Effector CD4-positive, alpha-beta T cell (primary cell): ENCODE data around the gene KCNA2.
A peak's percentile ranks its signal among the peaks of the same experiment; 100 is the strongest.

ENCODE experiments used
- DNase-seq: peaks from one replicate; pipeline ENCODE4 v3.0.0-alpha.2; 2020

KCNA2 gene

DNA sequence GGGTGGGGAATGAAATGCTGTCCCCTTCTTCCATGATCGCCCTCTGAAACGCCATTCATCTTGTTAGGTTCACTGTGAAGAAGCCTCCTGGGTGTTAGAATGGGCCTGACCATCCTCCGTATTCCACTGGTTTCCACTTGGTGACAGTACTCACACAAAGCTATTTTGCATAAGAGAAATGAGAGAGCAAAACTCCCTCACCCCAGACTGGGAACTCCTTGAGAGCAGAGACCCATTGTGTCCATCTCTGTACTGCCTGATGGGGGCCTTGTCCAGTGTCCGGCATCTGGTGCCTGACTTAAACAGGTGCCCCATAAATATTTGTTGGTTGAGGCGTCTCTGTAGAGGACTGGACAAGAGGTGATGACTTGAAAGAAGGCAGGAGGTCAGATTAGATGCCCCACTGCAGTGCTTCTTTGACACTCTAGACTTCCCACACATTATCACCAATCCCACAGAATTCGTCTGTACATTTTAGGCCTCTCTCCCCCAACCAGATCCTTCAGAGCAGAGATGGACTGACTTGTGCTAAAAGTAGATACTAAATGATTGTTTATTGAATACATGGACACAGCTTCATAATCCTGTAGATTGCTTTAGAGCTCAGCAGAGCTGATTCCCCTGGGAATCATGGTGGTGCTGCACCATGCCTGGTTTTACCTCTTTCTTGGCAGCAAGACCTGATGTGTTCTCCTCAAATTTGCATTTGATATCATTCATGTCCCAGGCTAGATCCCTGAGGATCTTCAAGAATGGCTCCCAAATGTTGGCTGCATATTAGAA is 22.4 kb upstream of the KCNA2 start:
- no peak for DNase-seq

DNA sequence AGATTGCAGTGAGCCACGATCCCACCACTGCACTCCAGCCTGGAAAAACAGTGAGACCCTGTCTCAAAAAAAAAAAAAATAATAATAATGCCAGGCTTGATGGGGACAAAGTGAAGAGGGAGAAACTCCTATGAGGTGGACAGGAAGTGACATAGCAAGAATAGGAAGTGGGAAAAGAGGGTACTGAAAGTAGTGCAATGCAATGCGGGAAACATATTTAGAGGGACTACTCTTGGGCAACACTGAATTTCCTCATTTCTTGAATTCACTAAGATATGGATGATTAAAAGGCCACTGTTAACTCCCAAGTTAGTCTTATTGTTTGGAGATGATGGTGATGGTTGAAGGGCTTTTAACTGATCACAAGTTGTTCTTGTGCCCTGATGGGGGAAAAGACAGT is 21.6 kb upstream of the KCNA2 start:
- no peak for DNase-seq

DNA sequence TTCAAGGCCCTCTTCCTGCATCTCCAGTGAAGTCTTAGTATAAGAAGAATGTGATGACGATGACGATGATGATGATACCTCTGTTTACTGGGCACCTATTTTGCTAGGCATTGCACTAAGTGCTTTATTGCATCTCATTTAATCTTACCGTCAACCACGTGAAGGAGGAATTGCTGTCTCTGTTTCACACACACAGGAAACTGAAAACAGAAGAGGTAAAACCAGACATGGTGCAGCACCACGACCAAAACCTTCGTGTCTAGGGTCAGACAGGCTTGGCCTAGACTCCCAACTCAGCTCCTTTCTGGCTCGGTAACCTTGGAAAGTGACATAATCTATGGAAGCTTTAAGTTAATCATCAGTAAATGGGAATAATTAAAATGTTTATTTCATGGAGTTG is 20.7 kb upstream of the KCNA2 start:
- DNase-seq, result no peak

DNA sequence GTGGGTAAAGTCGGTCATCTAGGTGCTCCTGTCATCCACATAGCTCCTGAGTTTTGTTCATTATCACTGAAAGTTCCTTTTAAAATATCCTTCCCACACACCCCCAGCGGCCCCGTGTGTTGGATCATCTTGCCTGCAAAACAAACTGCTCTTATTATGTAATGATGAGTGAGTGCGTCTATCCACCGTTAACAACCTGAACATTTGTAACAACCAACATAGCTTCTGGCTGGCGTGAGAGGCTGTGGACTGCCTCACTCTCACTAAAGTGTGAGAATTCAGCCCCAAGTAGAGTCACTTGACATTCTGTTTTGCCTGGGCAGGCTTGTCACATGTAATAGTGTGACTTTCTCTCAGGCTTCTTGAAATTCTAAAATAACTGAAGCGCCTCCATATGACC is 14.5 kb upstream of the KCNA2 start:
- DNase-seq, result no peak

DNA sequence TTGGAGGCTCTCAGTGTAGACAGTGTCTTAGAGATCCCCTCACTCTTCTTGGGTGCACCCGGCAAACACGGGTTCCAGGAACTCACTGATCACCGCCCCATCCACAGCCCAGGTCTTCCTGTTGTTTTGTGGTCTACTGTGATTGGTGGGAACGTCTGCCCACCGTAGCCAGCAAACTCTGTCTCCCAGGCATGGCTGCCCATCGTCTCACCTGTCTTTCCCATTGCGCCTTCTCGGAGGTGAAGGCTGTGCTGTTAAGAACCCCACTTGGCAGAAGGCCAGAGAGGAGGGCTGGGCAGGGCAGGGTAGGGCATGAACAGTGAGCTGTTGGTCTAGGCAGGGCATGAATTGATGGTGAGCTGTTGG is 14.1 kb upstream of the KCNA2 start:
- no peak for DNase-seq

DNA sequence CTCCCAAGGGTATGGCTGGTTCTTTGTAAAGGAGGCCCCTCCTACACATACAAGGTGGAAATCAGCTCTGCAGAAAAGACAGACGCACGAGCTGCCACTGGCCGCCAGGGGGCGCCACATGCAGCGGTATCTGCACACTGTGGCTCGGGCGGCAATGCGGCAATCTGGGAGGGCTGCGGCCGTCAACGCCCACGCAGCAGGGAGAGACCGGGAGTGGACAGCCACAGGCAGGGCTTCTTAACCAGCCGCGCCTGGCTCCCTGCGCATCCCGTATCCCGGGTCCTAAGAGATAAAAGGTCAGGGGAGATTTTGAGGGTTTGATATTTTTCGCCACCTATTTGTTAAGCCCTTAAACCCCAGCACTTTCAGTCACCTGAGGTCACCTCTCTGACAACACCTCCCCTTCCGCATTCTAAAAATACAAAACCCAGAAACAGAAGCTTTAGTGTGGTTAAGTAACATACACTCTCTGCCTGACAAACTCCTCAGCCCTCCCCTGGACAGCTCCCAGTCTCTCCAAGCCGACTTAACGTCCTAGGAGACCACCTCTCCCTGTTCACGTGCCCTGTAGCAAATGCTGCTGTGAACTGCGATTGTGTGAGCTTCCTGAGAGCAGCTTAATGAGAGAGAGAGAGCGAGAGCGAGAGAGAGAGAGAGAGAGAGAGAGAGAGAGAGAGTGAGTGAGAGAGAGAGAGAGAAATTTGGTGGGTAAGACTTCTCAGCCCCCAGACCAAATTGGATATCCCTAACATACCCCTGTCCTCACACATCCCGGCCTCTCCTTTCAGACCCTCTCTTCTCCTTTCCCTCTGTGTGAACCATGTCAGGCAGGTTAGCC is 13.5 kb upstream of the KCNA2 start:
- peak; percentile 88 for DNase-seq

DNA sequence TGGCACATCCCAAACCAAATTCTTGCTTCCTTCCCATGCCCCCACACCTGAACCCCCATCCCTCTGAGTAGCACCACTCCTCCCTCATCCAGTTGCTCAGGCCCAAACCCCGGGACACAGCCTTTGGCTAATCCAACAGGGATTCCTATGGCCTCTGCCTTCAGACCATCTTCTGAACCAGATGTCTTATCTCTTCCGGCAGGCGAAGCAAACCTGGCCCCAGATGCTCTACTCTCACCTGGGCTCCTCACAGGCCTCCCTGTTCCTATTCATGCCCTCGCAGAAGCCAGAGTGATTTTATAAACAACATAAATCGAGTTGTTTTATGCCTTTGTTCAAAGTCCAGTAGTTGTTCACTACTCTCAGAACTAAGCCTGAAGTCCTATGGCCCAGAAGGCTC is 12.5 kb upstream of the KCNA2 start:
- DNase-seq, result no peak

DNA sequence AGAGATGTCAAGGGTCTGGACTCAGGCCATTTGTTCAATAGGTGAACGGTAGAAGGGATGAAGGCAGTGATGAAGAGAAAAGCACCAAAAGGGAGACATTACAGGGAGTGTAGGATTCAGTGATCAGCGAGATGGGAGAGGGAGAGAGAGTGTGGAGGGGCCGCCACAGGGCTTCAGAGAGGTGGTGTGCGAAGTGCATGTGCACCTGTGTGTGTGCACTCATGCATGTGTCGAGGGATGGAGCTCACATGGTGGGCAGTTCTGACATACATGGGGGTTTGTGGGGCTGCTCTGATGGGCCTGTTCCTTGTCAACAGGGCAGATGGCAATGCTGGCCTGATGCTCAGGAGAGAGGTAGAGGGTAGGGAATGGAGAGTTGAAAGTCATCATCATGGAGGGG is 11.4 kb upstream of the KCNA2 start:
- no peak for DNase-seq

DNA sequence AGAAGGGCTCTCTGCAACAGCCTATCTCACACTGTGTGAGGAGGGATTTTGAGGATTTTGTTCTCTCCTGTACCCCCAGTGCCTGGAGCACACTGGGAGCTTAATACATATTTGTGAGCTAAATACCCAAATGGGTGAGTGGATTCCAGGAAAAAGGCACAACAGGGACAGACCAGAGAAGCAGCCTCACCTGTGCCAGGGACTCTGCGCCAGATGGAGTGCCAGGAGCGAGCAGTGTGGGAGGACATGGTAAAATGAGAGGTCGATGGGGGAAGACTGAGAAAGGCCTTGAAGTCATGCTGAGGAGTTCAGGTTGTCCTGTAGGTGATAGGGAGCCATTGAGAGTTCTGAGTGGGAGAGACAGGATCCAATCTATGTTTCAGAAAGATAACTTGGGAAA is 11.0 kb upstream of the KCNA2 start:
- no peak for DNase-seq

DNA sequence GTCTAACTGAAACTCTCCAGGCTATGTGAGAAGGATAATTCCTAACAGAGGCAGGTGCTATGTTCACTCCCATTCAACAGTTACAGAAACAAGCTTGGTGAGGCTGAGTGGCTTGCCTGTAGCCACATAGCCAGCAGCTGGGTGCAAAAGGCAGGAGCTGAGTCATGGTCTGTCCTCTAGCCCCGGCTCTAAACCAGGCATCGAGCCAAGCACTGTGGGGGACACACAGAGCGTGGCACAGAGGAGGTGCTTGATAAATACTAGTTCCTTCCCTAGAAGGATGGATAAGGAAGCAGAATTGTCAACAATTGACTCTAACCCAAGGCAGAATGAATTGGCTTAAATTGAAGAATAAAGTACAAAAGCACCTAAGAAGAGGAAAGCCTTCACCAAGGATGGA is 10.4 kb upstream of the KCNA2 start:
- no peak for DNase-seq

DNA sequence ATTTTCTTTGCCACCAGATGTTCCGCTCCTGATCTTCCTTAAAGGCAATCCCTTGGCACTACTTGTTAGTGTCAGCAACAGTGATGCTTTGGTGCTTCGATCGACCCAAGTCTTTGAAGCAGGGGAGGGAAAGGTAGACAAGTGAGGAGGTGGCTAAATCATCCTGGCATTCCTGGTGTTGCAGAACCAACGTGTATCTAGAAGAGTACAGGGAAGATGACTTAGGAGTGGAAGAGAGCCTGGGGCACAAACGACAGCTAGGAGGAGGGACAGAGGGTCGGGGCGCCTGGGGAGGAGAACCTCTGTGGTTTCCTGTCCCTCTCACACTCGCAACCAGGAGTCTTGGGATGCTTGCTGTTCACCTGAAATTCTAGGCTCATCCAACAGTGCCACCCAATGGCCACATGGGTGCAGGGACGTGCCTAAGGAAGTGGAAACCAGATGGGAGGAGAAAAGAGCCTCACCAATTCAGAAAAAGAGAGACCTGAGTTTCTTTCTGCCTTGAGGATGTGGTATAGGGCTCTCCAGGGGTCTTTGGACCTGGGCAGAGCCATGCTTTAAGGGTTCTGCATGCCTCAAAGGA is 9.5 kb upstream of the KCNA2 start:
- peak; percentile 30 for DNase-seq

DNA sequence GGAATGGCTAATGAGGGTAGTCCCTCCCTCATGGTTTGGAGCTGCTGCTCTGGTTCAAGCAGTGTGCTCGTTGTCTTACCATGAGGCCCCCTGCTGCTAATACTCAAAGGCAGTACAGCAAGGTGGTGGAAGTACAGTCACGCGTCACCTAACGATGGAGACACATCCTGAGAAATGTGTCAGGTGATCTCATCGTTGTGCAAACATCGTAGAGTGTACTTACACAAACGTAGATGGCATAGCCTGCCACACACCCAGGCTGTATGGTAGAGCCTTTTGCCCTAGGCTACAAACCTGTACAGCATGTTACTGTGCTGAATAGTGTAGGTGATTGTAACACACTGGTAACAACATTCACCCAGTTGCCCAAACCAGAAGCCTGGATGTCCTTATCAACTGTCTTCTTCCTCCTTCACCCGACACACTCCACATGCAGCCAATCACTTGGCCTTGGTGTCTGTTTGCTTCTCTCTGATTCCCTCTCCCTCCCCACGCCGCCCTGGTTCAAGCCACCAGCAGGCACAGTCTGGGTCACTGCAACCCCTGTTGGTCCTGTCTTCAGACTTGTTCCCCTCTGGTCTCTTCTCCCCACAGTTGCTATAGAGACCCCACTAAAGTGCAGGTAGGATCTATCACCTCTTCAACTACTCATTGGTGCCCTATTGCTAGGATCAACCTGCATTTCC is 6.0 kb upstream of the KCNA2 start:
- no peak for DNase-seq

DNA sequence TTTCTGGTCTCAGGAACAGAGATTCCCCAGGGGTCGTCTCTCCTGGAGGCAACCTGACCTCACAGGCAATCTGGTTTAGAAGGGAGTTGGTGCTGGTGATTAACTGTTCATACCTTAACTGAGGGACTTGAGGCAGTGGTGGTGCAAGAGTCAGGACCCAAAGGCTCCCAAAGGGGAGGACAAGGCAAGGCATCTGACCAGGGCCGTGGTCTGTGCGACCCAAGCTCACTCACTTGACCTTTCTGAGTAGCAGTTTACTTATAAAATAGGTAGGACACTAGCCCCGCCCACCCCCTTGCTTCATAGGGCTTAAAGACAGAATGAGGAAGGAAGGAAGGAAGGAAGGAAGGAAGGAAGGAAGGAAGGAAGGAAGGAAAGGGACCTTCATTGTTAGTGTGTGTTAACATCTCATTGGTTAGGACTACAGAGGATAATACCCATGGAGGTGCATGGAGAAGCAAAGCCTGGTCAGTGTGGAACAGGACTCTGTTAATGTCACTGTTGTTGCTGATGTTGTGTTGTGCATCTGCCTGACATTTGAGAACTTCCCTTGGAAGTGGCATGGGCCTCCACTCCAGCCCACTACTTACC is 4.6 kb upstream of the KCNA2 start:
- no peak for DNase-seq

DNA sequence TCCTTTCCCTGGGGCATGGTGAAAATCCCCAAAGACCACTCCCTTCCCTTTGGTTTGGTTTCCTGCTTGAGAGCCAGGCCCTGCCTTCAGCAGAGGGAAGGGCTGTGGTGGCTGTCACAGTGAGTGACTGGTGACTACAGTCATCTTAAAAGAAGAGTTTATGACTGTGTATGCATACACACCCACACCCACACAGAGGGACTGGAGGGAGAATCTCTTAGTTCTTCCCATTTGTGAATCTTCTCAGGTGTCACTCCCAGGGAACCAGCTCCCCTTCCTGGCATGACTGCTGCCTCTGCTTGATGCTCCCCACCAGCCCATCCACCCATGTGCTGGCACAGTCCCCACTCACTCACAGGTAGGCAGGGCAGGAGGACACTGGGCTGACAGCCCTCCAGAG is 3.9 kb upstream of the KCNA2 start:
- DNase-seq, result no peak

DNA sequence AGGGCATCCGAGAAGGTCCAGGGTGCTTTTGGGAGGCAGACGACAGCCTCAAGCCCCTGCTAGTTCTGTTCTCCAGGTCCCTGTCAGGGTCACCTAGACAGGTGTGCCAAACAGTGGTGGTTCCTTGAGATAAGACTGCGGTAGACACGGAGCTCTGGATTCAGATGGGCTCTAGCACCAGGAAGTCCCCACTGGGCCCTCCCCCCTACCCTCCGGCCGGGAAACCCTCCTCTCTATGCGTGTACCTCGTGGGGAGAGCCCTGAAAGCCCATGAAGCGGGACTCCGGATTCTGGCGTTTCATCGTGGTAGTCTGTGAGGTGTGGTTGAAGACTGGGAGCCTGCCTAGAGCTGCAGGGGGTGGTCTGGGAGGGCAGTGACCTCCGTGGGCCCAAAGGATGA is 2.1 kb upstream of the KCNA2 start:
- no peak for DNase-seq

DNA sequence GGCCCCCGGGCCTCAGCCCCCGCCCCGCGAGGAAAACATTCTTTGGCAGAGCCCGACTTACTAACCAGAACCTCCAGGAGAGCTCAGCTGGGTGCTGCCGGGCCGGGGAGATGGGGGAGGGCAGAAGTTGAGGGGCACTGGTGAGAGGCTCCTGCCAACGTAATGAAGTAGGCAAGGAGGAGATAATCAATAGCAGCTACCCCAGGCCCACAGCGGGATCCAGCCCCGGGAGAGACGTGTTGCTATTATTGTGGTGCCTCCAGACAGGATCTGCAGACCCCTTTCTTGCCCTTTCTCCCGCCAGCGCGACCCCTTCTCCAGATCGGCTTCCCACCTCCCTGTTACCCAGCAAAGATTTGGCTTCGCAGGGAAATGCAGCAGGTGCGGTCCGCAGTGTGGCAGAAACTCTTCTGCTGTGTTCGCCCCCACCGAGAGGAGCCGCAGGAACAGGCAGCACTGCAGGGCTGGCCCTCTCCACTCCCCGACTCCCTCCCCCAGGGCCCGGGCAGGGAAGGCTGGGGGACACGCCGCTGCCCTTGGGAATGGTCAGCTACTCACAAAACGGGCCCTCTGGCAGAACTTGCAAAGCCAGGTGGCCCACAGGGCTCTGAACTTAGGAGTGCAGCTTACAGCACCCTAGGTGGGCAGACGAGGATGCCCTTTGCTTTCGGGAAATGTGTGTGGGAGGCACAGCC is 1.5 kb upstream of the KCNA2 start:
- no peak for DNase-seq

DNA sequence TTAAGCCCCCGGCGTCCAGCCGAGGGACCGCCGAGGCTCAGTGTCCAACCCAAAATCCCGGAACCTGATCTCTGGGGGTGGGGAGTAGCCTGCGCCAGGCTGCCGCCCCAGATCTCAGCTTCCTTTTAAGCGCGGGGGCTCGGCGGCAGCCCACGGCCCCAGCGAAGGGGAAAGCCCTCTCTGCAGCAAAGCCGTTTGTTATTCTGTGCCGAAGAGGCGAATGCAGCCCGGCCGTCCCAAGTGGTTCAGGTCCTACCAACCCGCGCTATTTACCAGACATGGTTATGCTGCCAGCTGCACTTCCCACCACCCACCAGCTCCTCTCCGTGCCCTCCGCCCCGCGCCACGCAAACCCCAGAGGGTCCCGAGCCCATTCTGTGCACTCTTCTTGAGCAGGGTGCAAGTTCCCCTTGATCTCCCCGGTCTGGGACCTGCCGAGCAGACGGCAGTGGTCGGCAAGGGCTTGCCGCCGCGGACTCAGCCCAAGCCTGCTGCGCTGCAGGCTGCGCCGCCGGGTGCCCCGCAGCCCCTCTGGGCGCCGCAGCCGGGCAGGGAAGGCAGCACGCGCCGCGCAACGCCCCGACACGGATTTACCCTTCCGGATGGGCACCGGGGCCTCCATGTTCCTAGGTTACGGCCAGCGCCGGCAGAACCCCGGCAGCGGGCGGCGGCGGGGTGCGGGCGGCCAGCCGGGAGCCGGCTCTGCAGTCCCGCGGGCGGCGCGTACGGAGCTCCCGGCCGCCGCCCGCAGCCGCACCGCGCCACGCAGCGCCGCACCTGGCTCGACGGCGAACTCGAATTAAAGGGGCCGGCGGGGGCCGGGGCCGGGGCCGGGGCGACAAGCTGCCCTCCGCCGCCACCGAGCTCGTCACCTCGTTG is 738 bp upstream of the KCNA2 start:
- DNase-seq, result no peak

DNA sequence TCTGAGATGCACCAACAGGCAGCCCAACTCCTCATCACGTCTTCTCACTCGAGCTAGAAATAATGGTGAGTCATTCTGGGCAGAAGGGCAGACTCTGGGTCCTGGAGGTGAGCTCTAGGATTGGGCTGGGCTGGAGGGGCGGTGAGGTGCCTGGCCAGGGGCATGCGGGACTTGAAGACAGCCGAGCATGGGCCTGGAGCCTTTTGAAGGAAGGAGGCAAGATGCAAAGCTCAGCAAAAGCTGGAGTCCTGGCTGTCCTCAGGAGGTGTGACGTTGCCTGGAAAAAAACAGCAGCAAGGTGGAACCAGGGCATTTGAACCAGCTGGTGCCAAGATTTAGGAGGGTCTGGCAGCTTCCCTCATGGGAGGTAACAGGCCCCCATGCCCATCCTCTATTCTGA is 712 bp downstream of the KCNA2 start:
- DNase-seq, result no peak

DNA sequence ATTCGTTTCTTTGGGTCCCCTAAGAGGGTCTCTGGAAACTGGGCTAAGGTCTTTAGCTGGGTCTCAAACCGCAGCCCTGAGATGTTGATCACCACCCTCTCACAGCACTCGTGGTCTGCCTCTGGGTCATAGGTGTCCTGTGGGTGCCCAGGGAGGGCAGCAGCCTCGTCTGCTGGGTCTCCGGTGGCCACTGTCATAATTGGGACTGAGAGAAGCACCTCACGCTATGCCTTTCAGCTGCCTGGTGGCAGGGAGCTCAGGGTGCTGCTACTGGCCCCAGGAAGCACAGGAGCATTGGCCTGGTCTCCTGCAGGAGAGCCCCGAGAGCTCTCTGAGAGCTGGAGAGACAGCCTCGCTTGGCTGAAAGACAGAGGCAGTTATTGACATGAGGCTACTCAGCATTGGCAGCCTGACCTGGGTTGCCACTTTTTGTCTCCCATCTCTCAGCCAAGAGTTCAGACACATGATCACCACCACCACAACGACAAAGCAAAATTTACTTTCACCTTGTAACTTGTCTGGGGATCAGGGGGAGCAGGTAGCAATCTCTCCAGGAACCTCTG is 1.5 kb downstream of the KCNA2 start:
- no peak for DNase-seq

DNA sequence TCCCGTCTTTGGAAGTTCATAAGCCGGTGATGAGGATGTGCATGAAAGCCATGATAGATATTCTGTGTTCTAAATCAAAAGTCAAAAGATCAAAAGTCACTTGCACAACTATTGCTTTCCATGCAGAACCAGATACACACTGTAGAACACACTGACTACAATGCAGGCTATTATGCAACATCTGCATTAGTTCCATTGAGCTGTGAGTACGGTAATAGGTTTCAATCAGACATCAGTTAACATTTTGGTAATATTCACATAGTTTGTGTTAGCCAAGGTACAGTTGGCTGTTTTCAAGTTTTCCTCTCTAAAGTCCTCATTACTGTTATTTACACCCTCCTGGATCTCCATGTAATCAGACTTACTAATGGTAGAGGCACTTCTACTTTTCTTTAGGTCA is 3.1 kb downstream of the KCNA2 start:
- no peak for DNase-seq

DNA sequence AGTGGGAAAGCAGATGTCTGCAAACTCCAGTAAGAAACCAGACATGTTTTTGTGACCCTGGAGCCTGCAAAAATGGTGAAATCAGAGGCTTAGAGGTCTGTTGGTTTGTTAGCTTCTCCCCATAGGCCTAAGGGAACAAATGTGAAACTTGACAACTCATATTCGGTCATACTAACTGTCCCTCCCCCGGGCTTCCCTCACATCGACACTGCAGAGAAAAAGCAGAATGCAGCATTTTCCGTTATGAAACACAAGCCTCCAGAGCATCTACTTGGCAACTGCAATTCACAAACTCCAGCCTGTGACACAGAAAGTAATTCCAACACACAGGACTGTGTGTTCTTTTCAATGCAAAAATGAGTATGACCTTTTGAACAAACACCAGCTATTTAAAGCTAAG is 3.7 kb downstream of the KCNA2 start:
- DNase-seq, result no peak
